IMR-90 (cell line): ENCODE data around the gene EIF3A. TPM values are rescaled to one million over a fixed set of nuclear protein-coding genes. Genes with fewer than 3 reads are reported as not detected.

Experiments used
- ATAC-seq: fragments of 200-7000 bp; cut with Tn5 transposase; 2 replicates; pipeline ENCODE4 v1.9.1; 2020; ENCODE audit warnings: low read depth, mild to moderate bottlenecking, moderate library complexity
- BruUV-seq: library from RNA; stranded (reverse); fragments of 400-500 nt; replicated peaks from 2 replicates; lab custom pipeline; 2021; lab: Mats Ljungman, UMichigan
- CTCF ChIA-PET: fragments of 300-600 bp; formaldehyde crosslinking; extraction: SDS; loops from one replicate; lab custom pipeline; 2021; ENCODE audit warnings: antibody characterized with exemption; lab: Yijun Ruan, JAX
- POLR2A ChIA-PET: fragments of 300-600 bp; sonication (Branson Sonifier 250); formaldehyde crosslinking; loops from one replicate; lab custom pipeline; 2022; ENCODE audit warnings: antibody characterized with exemption; ENCODE audit not compliant: unreplicated experiment; lab: Charles Lee
- DNase-seq: peaks from one replicate; pipeline ENCODE4 v3.0.0; 2013
- H2AFZ ChIP-seq: replicated peaks from 2 replicates; pipeline ENCODE3; 2013; ENCODE audit warnings: low read length, mild to moderate bottlenecking; ENCODE audit not compliant: poor library complexity
- H2AK5ac ChIP-seq: 2 replicates; pipeline ENCODE4 v1.6.1; 2013; ENCODE audit warnings: low read depth, low read length, inconsistent platforms
- H2AK9ac ChIP-seq: replicated peaks from 2 replicates; pipeline ENCODE3; 2013; ENCODE audit warnings: mild to moderate bottlenecking, low read depth, low read length, moderate library complexity; ENCODE audit not compliant: poor library complexity
- H2BK120ac ChIP-seq: 2 replicates; pipeline ENCODE4 v1.6.1; 2013; ENCODE audit warnings: low read depth, low read length, inconsistent platforms
- H2BK15ac ChIP-seq: 3 replicates; pipeline ENCODE4 v1.6.1; 2013; ENCODE audit warnings: low read depth, low read length, inconsistent platforms
- H2BK20ac ChIP-seq: 2 replicates; pipeline ENCODE4 v1.6.1; 2013; ENCODE audit warnings: low read depth, mild to moderate bottlenecking, inconsistent platforms, low read length, moderate library complexity
- H2BK5ac ChIP-seq: 2 replicates; pipeline ENCODE4 v1.6.1; 2013; ENCODE audit warnings: mild to moderate bottlenecking, low read depth, low read length, inconsistent platforms; ENCODE audit not compliant: poor library complexity, severe bottlenecking
- H3K14ac ChIP-seq: replicated peaks from 2 replicates; pipeline ENCODE4 v1.6.1; 2013; ENCODE audit warnings: low read depth, low read length, inconsistent platforms
- H3K18ac ChIP-seq: 2 replicates; pipeline ENCODE4 v1.6.1; 2013; ENCODE audit warnings: low read depth, low read length, control low read depth
- H3K23ac ChIP-seq: 2 replicates; pipeline ENCODE4 v1.6.1; 2013; ENCODE audit warnings: low read depth, low read length, inconsistent platforms
- H3K27ac ChIP-seq: 2 replicates; pipeline ENCODE4 v1.5.1; 2013; ENCODE audit warnings: mild to moderate bottlenecking, control low read depth, low read length; ENCODE audit not compliant: insufficient read depth
- H3K27me3 ChIP-seq: 2 replicates; pipeline ENCODE4 v1.6.1; 2013; ENCODE audit warnings: low read length; ENCODE audit not compliant: control insufficient read depth, insufficient read depth
- H3K36me3 ChIP-seq: 2 replicates; pipeline ENCODE4 v1.6.1; 2013; ENCODE audit warnings: low read length, mixed read lengths; ENCODE audit not compliant: control insufficient read depth, insufficient read depth
- H3K4ac ChIP-seq: 2 replicates; pipeline ENCODE4 v1.6.1; 2013; ENCODE audit warnings: low read depth, low read length, inconsistent platforms
- H3K4me1 ChIP-seq: 2 replicates; pipeline ENCODE4 v1.6.1; 2013; ENCODE audit warnings: low read length, mixed read lengths; ENCODE audit not compliant: control insufficient read depth, insufficient read depth
- H3K4me2 ChIP-seq: 2 replicates; pipeline ENCODE4 v1.6.1; 2013; ENCODE audit warnings: low read depth, mild to moderate bottlenecking, control low read depth, low read length, moderate library complexity
- H3K4me3 ChIP-seq: 2 replicates; pipeline ENCODE4 v1.5.1; 2013; ENCODE audit warnings: low read depth, mild to moderate bottlenecking, control low read depth, low read length, moderate library complexity; ENCODE audit not compliant: insufficient read depth
- H3K56ac ChIP-seq: 2 replicates; pipeline ENCODE4 v1.6.1; 2013; ENCODE audit warnings: low read length, inconsistent platforms; ENCODE audit not compliant: insufficient read depth; ENCODE audit errors: extremely low read depth
- H3K79me1 ChIP-seq, 2 experiments: 2 replicates each; pipeline ENCODE4 v1.6.1; 2013; ENCODE audit warnings: low read length in 2 of 2, inconsistent platforms in 1 of 2, low read depth in 1 of 2
- H3K9ac ChIP-seq: 2 replicates; pipeline ENCODE4 v1.6.1; 2013; ENCODE audit warnings: low read depth, low read length, control low read depth
- H3K9me1 ChIP-seq: 2 replicates; pipeline ENCODE4 v1.6.1; 2013; ENCODE audit warnings: low read length, inconsistent platforms; ENCODE audit not compliant: insufficient read depth
- H3K9me3 ChIP-seq: 2 replicates; pipeline ENCODE4 v1.6.1; 2013; ENCODE audit warnings: low read length; ENCODE audit not compliant: control insufficient read depth, insufficient read depth
- H4K20me1 ChIP-seq: 2 replicates; pipeline ENCODE4 v1.6.1; 2013; ENCODE audit warnings: low read length, inconsistent platforms; ENCODE audit not compliant: insufficient read depth
- H4K5ac ChIP-seq: 2 replicates; pipeline ENCODE4 v1.6.1; 2013; ENCODE audit warnings: mild to moderate bottlenecking, low read depth, low read length, control low read depth
- H4K8ac ChIP-seq, 2 experiments: 2 replicates each; pipeline ENCODE4 v1.6.1; 2013; ENCODE audit warnings: low read depth in 2 of 2, low read length in 2 of 2, control low read depth in 1 of 2, inconsistent platforms in 1 of 2
- H4K91ac ChIP-seq: 2 replicates; pipeline ENCODE4 v1.6.1; 2013; ENCODE audit warnings: low read depth, low read length, inconsistent platforms; ENCODE audit not compliant: insufficient read depth
- BHLHE40 ChIP-seq: fragments of 150-350 bp; IDR thresholded peaks from 2 replicates; pipeline ENCODE4 v1.6.1; 2016; ENCODE audit warnings: mild to moderate bottlenecking, low read depth, low read length
- CEBPB ChIP-seq: IDR thresholded peaks from 2 replicates; pipeline ENCODE4 v1.6.1; 2012; ENCODE audit warnings: low read depth, low read length, improper control_type of control experiment
- CHD1 ChIP-seq: IDR thresholded peaks from 2 replicates; pipeline ENCODE4 v1.6.1; 2012; ENCODE audit warnings: low read depth, low read length, improper control_type of control experiment
- CTCF ChIP-seq: conservative IDR thresholded peaks from 2 replicates; pipeline ENCODE4 v1.5.1; 2012; ENCODE audit warnings: mild to moderate bottlenecking, low read depth, low read length, improper control_type of control experiment
- ELK1 ChIP-seq: fragments of 150-350 bp; IDR thresholded peaks from 2 replicates; pipeline ENCODE4 v1.6.1; 2016; ENCODE audit warnings: low read depth, mild to moderate bottlenecking, low read length, moderate library complexity, borderline replicate concordance
- FOS ChIP-seq: fragments of 150-350 bp; IDR thresholded peaks from 2 replicates; pipeline ENCODE4 v1.6.1; 2016; ENCODE audit warnings: low read depth, low read length
- MAFK ChIP-seq: IDR thresholded peaks from 2 replicates; pipeline ENCODE4 v1.6.1; 2012; ENCODE audit warnings: low read depth, low read length, improper control_type of control experiment
- MXI1 ChIP-seq: IDR thresholded peaks from 2 replicates; pipeline ENCODE4 v1.6.1; 2012; ENCODE audit warnings: low read depth, mild to moderate bottlenecking, low read length, moderate library complexity, borderline replicate concordance
- NFE2L2 ChIP-seq: fragments of 150-350 bp; IDR thresholded peaks from 2 replicates; pipeline ENCODE4 v1.6.1; 2016; ENCODE audit warnings: low read depth, mild to moderate bottlenecking, low read length
- POLR2A ChIP-seq: IDR thresholded peaks from 2 replicates; pipeline ENCODE4 v1.6.1; 2012; ENCODE audit warnings: mild to moderate bottlenecking, low read depth, low read length
- RAD21 ChIP-seq: IDR thresholded peaks from 2 replicates; pipeline ENCODE4 v1.6.1; 2012; ENCODE audit warnings: low read length, improper control_type of control experiment
- RCOR1 ChIP-seq: IDR thresholded peaks from 2 replicates; pipeline ENCODE4 v1.6.1; 2012; ENCODE audit warnings: mild to moderate bottlenecking, low read length, improper control_type of control experiment; ENCODE audit not compliant: insufficient replicate concordance
- RFX5 ChIP-seq: IDR thresholded peaks from 2 replicates; pipeline ENCODE4 v1.8.0; 2012; ENCODE audit warnings: low read depth, mild to moderate bottlenecking, low read length, moderate library complexity
- SMC3 ChIP-seq: fragments of 150-350 bp; IDR thresholded peaks from 2 replicates; pipeline ENCODE4 v1.6.1; 2016; ENCODE audit warnings: low read depth, mild to moderate bottlenecking, antibody characterized with exemption, low read length, moderate library complexity
- WGBS, 2 experiments: methylation state at CpG; one replicate each; pipeline versions ENCODE4 v1.1.5 to v1.1.7; 2013; ENCODE audit warnings: missing lambda C conversion rate in 2 of 2; ENCODE audit not compliant: insufficient read length in 1 of 2; ENCODE audit errors: extremely low coverage in 2 of 2; 5-methylcytosine and 5-hydroxymethylcytosine counted together
- dilution Hi-C: fragments of 300-500 bp; cut with HindIII; formaldehyde crosslinking; loops from one replicate; pipeline ENCODE4 v1.14.3; 2018; ENCODE audit warnings: low sequenced_read_pairs; ENCODE audit not compliant: unreplicated experiment
- in situ Hi-C: fragments of 300-500 bp; cut with MboI; formaldehyde crosslinking; loops from 3 replicates; pipeline ENCODE4 v1.14.3; 2019; ENCODE audit warnings: low sequenced_read_pairs, inconsistent platforms, mixed read lengths
- intact Hi-C: fragments of 100-400 bp; cut with micrococcal nuclease; formaldehyde crosslinking; loops from 2 replicates; pipeline ENCODE4 v1.10.0; 2022
- polyA plus RNA-seq, 3 experiments: library from polyadenylated mRNA; depleted of rRNA; stranded (reverse); fragments of >200 nt; gene quantifications; 2 replicates each; pipeline ENCODE4 v1.2.3, GENCODE V29; 2012; ENCODE audit warnings: low replicate concordance in 1 of 3
- total RNA-seq: library from RNA; depleted of rRNA; stranded (reverse); fragments of >200 nt; gene quantifications from 2 replicates; pipeline ENCODE4 v1.2.3, GENCODE V29; 2012

Gene EIF3A
- total and polyA plus RNA-seq, 2 of the 4 experiments (the other 2 are of a cell fraction) = 49.6 to 145 TPM

GRCh38 chr10:119006451-119007210 lies 74.0 kb downstream of the EIF3A start:
- no peak overlapping the region for H2BK20ac ChIP-seq
- H3K4me2 ChIP-seq = no peak overlapping the region; the same call in 1 of the 2 replicates
- H2AK9ac ChIP-seq = no peak overlapping the region
- no peak overlapping the region for H2BK15ac ChIP-seq
- H4K20me1 ChIP-seq = peaks cover 15% of the 10 kb centered on the region
- no peak overlapping the region for H3K14ac ChIP-seq
- H3K27me3 ChIP-seq = peaks cover 25% of the 10 kb centered on the region
- no peak overlapping the region for H3K23ac ChIP-seq
- no peak overlapping the region for H3K4ac ChIP-seq
- CTCF ChIA-PET = interaction anchor here (1.1 kb wide), 1 partner anchor 19 kb away, joined by 3 read pairs; no protein-coding TSS in a partner anchor
- no peak overlapping the region for H3K56ac ChIP-seq
- H3K9me3 ChIP-seq = peaks cover 3% of the 10 kb centered on the region; the same call in 1 of the 2 replicates
- in situ Hi-C loops = no loop called here
- no peaks in the 10 kb centered on the region for H3K79me1 ChIP-seq
- no peak overlapping the region for H2AK5ac ChIP-seq
- no peak overlapping the region for H3K9ac ChIP-seq
- H2BK5ac ChIP-seq = no peak overlapping the region
- POLR2A ChIA-PET = no interaction called here
- WGBS, 2 experiments = 37% methylated on average over 6 of the region's 9 CpGs; no CpG with 5 or more reads in 1 of the 2 experiments
- H3K18ac ChIP-seq = no peak overlapping the region
- no TSS peak for BruUV-seq
- H2BK120ac ChIP-seq = no peak overlapping the region
- no peak overlapping the region for H3K27ac ChIP-seq
- H4K8ac ChIP-seq = no peak overlapping the region
- no peak overlapping the region for H4K91ac ChIP-seq
- no peak overlapping the region for H3K4me3 ChIP-seq
- no peak overlapping the region for H4K5ac ChIP-seq
- H3K9me1 ChIP-seq = peaks cover 13% of the 10 kb centered on the region
- no peaks in the 10 kb centered on the region for H3K36me3 ChIP-seq
- intact Hi-C loops = loop anchor here (1.0 to 5.0 kb wide), 2 partner anchors 251 to 439 kb away; no protein-coding TSS in a partner anchor
- ATAC-seq = peak; percentile 91
- dilution Hi-C loops = no loop called here
- no peak overlapping the region for H2AFZ ChIP-seq
- DNase-seq = peak; percentile 100
- H3K4me1 ChIP-seq = peaks cover 12% of the 10 kb centered on the region
- TF ChIP-seq NFE2L2 = peak; percentile 41; the same call in 1 of the 2 replicates
- TF ChIP-seq CHD1 = no peak
- peak; percentile 49; the same call in 1 of the 2 replicates for TF ChIP-seq BHLHE40
- peak; percentile 92 for TF ChIP-seq RCOR1
- TF ChIP-seq RFX5 = no peak
- peak; percentile 98 for TF ChIP-seq CEBPB
- TF ChIP-seq MXI1 = no peak
- 0 out of 2 replicates have a peak, but pooled peaks have one; percentile 3 for TF ChIP-seq CTCF
- TF ChIP-seq SMC3 = no peak; the same call in 1 of the 2 replicates
- TF ChIP-seq ELK1 = no peak
- no peak for TF ChIP-seq RAD21
- TF ChIP-seq FOS = peak; percentile 95
- no peak for TF ChIP-seq POLR2A
- peak; percentile 21; the same call in 1 of the 2 replicates for TF ChIP-seq MAFK
